Endodermal cell (in vitro differentiated cells): ENCODE data around the gene LRMDA. TPM values are rescaled to one million over a fixed set of nuclear protein-coding genes. Genes with fewer than 3 reads are reported as not detected.

Source experiments
- DNase-seq: peaks from one replicate; pipeline ENCODE4 v3.0.0-alpha.2; 2017
- H3K27ac ChIP-seq: 2 replicates; pipeline ENCODE4 v1.5.1; 2013; ENCODE audit warnings: mild to moderate bottlenecking, low read depth, low read length, moderate library complexity
- H3K27me3 ChIP-seq: 2 replicates; pipeline ENCODE4 v1.6.1; 2013; ENCODE audit warnings: mild to moderate bottlenecking, low read length, moderate library complexity; ENCODE audit not compliant: insufficient read depth, control insufficient read depth, poor library complexity, severe bottlenecking
- H3K36me3 ChIP-seq: 2 replicates; pipeline ENCODE4 v1.7.0; 2013; ENCODE audit warnings: mild to moderate bottlenecking, low read length, moderate library complexity; ENCODE audit not compliant: control insufficient read depth, insufficient read depth
- H3K4me1 ChIP-seq: one replicate; pipeline ENCODE4 v1.7.0; 2013; ENCODE audit warnings: low read length; ENCODE audit not compliant: control insufficient read depth, insufficient read depth
- H3K4me3 ChIP-seq: 2 replicates; pipeline ENCODE4 v1.5.1; 2013; ENCODE audit warnings: mild to moderate bottlenecking, low read length, moderate library complexity
- H3K9ac ChIP-seq: 2 replicates; pipeline ENCODE4 v1.6.1; 2013; ENCODE audit warnings: mild to moderate bottlenecking, low read length, moderate library complexity; ENCODE audit not compliant: poor library complexity, severe bottlenecking; ENCODE audit errors: extremely low read depth
- H3K9me3 ChIP-seq: 2 replicates; pipeline ENCODE4 v1.6.1; 2013; ENCODE audit warnings: mild to moderate bottlenecking, low read length, moderate library complexity; ENCODE audit not compliant: control insufficient read depth
- H3K27ac Mint-ChIP-seq: 2 replicates; pipeline ENCODE4 v1.8.0; 2020; ENCODE audit warnings: mixed read lengths
- H3K27me3 Mint-ChIP-seq: 2 replicates; pipeline ENCODE4 v1.8.0; 2021; ENCODE audit warnings: mild to moderate bottlenecking, mixed read lengths; ENCODE audit not compliant: insufficient read depth
- H3K36me3 Mint-ChIP-seq: 2 replicates; pipeline ENCODE4 v1.8.0; 2020; ENCODE audit warnings: low read depth, mixed read lengths
- H3K4me1 Mint-ChIP-seq: 2 replicates; pipeline ENCODE4 v1.8.0; 2020; ENCODE audit warnings: mixed read lengths
- H3K4me3 Mint-ChIP-seq: 2 replicates; pipeline ENCODE4 v1.8.0; 2020; ENCODE audit warnings: mild to moderate bottlenecking, moderate library complexity, mixed read lengths
- H3K9me3 Mint-ChIP-seq: 2 replicates; pipeline ENCODE4 v1.8.0; 2020; ENCODE audit warnings: mild to moderate bottlenecking, mixed read lengths
- CTCF ChIP-seq: fragments of 200-600 bp; sonication (generic); conservative IDR thresholded peaks from 2 replicates; pipeline ENCODE4 v1.5.0; 2021; ENCODE audit warnings: antibody characterized with exemption, mild to moderate bottlenecking
- WGBS, 2 experiments: methylation state at CpG; one replicate each; pipeline versions ENCODE4 v1.1.5 to v1.1.7; 2013; ENCODE audit warnings: missing lambda C conversion rate in 2 of 2, mixed read lengths in 1 of 2; ENCODE audit not compliant: insufficient coverage in 1 of 2, insufficient read length in 1 of 2; 5-methylcytosine and 5-hydroxymethylcytosine counted together
- total RNA-seq, 2 donors: library from RNA; stranded (reverse); fragmentation: NEBNext Ultra II Directional in 1 of 2; extraction: Animal tissue kit (Norgen Biotek cat#: 25700) in 1 of 2; gene quantifications; 2 replicates in 1 of 2; 3 replicates in 1 of 2; pipeline ENCODE4 v1.2.1, GENCODE V29; 2021

Gene LRMDA
- total RNA-seq, 2 donors from 2014 or later: 1.7 to 5.1 TPM

- Histone ChIP-seq H3K27ac (no peak overlapping the region), H3K27me3 (no peaks in the 10 kb centered on the region), H3K4me1 (no peaks in the 10 kb centered on the region), H3K4me3 (no peak overlapping the region), H3K9me3 (peaks cover 7% of the 10 kb centered on the region), H3K36me3 (no peaks in the 10 kb centered on the region), H3K9ac (no peak overlapping the region)
- Mint-ChIP-seq H3K36me3 (no peaks in the 10 kb centered on the region), H3K9me3 (peaks cover 15% of the 10 kb centered on the region), H3K4me1 (no peaks in the 10 kb centered on the region), H3K4me3 (no peak overlapping the region), H3K27ac (no peak overlapping the region), H3K27me3 (peaks cover 9% of the 10 kb centered on the region)
- no peak for TF ChIP-seq CTCF
- DNase-seq: no peak
- 88% methylated on average over 1 of the region's 1 CpG; no CpG with 5 or more reads in 1 of the 2 experiments for WGBS, 2 experiments
These were observed 122.1 kb downstream of the LRMDA start for GRCh38 chr10:75553550-75553949.

GRCh38 chr10:75555323-75555722, 123.9 kb downstream of the LRMDA start:
- no peaks in the 10 kb centered on the region for H3K27me3 ChIP-seq
- Mint-ChIP-seq H3K27ac (no peak overlapping the region), H3K4me3 (no peak overlapping the region), H3K36me3 (no peaks in the 10 kb centered on the region), H3K4me1 (no peaks in the 10 kb centered on the region), H3K27me3 (peaks cover 7% of the 10 kb centered on the region), H3K9me3 (peaks cover 15% of the 10 kb centered on the region)
- no peak for DNase-seq
- no peaks in the 10 kb centered on the region for H3K36me3 ChIP-seq
- H3K4me1 ChIP-seq: no peaks in the 10 kb centered on the region
- no peak overlapping the region for H3K4me3 ChIP-seq
- no peak overlapping the region for H3K9ac ChIP-seq
- no peak for TF ChIP-seq CTCF
- H3K27ac ChIP-seq: no peak overlapping the region
- peaks cover 7% of the 10 kb centered on the region for H3K9me3 ChIP-seq

GRCh38 chr10:75556320-75556719, 124.9 kb downstream of the LRMDA start:
- H3K27me3 ChIP-seq: no peaks in the 10 kb centered on the region
- H3K9ac ChIP-seq: no peak overlapping the region
- no peaks in the 10 kb centered on the region for H3K4me1 ChIP-seq
- H3K36me3 Mint-ChIP-seq: no peaks in the 10 kb centered on the region
- no peaks in the 10 kb centered on the region for H3K36me3 ChIP-seq
- TF ChIP-seq CTCF: no peak
- H3K9me3 Mint-ChIP-seq: peaks cover 13% of the 10 kb centered on the region
- peaks cover 7% of the 10 kb centered on the region for H3K27me3 Mint-ChIP-seq
- H3K27ac Mint-ChIP-seq: no peak overlapping the region
- H3K9me3 ChIP-seq: peaks cover 7% of the 10 kb centered on the region
- H3K4me1 Mint-ChIP-seq: no peaks in the 10 kb centered on the region
- no peak overlapping the region for H3K4me3 Mint-ChIP-seq
- no peak overlapping the region for H3K27ac ChIP-seq
- no peak overlapping the region for H3K4me3 ChIP-seq
- no peak for DNase-seq
- WGBS, 2 experiments: 42 to 50% methylated on average over 2 of the region's 2 CpGs
